T-helper 9 cell (primary cell): ENCODE data around the gene RPS6KA3.
"Not testable (repeated sequence)": the region's sequence is repeated elsewhere in the genome, so short reads cannot be mapped to it uniquely, and the experiment has no call there.

ENCODE experiments used
- DNase-seq: peaks from one replicate; pipeline ENCODE4 v3.0.0-alpha.2; 2020

RPS6KA3 gene

DNA sequence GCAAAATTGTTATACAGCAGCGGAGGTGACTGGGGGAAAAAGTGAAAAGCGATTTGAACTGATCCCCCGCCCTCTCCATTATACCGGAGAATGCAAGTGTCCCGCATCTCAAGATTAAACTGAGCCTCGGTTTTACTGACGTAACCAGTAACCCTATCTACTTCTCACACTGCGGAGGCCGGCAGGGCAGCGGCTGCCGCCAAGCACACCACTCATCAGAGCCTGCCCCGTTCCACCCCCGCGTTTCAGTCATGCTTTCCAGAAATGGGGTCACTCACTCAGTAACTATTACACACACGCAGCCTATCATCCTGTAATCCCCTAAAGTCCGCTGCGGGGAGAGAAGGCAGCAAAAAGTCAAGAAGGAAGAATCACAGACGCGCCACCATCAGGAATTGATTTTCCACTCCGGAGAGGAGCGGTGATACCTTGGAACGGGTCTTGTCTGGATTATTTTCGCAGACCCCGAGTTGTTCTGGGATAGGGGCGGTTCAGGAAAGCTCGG lies 1.4 kb downstream of the RPS6KA3 start:
- peak; percentile 47 for DNase-seq

- DNase-seq = no peak
These were observed 3.2 kb downstream of the RPS6KA3 start for GRCh38 chrX:20263474-20263873.

DNA sequence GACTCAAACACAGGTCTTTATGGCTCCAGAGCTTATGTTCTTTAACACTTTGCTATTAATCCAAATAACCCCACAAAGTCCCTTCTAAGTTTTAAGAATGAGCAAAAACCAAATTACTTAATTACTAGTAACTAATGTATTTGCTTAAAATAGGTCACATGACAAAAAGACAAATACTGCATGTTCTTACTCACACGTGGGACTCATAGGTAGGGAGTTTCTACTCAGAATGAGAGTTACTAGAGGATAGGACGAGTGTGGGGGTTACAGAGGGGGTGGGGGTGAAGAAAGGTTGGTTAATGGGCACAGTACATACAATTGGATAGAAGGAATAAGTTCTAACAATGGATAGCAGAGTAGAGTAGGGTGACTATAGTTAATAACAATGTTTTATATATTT lies 5.8 kb downstream of the RPS6KA3 start:
- no peak for DNase-seq

- no peak for DNase-seq
These were observed 11.9 kb downstream of the RPS6KA3 start for GRCh38 chrX:20254712-20255299.

DNA sequence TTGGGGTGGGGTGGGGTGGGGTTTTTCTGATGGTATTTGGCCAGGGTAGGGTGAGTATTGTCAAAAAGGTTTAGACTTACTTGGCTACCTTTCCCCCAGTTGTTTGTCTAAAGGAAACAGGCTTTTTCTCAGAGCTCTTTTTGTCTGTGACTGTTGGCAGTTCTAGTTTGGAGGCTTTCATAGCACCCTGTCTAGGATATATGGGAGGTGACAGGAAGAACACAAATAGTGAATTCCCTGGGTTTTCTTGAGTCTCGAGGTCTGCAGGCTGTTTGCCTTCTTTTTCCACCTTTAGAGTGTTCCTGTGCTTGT lies 13.5 kb downstream of the RPS6KA3 start:
- no peak for DNase-seq

DNA sequence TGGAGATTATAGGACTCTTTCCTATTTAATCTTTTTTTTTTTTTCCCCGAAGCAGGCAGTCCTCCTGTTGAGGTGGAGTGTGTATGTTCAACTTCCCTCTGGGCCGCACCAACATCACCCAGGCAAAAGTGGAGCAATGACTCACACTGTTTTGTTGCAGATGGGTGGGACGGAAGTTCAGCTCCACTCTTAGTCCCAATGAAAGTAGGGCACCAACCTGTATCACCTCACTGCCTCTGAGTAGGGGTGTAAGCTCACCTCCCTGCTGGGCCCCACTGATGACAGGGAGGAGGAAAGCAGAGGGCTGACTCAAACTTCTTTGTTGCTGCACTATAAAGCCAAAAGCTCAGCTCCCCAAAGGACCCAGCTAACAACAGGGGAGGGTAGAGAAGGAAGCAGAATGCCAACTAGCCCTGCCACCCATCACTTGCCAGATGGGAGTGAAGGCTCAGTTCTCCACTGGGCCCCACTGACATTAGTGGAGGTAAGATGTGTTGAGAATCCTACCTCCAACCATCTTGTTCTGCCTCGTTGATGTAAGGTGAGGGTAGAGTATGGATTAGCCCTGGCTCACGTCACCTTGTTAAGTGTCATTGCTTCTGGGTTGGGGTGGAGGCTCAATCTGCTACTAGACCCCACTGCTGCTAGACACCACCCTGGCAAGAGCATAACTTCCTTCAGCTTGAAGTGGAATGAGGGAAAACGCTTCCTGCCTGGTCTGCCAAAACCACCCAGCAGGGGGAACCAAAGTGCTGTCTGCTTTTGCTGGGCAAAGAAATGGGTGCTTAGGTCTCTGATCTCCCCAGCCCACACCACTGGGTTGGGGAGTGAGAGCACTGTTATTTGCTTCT lies 14.1 kb downstream of the RPS6KA3 start:
- peak; percentile 72 for DNase-seq

- DNase-seq = no peak
These were observed 15.0 kb downstream of the RPS6KA3 start for GRCh38 chrX:20251691-20252090.

- DNase-seq = not testable (repeated sequence)
These were observed 16.6 kb downstream of the RPS6KA3 start for GRCh38 chrX:20250146-20250545.

DNA sequence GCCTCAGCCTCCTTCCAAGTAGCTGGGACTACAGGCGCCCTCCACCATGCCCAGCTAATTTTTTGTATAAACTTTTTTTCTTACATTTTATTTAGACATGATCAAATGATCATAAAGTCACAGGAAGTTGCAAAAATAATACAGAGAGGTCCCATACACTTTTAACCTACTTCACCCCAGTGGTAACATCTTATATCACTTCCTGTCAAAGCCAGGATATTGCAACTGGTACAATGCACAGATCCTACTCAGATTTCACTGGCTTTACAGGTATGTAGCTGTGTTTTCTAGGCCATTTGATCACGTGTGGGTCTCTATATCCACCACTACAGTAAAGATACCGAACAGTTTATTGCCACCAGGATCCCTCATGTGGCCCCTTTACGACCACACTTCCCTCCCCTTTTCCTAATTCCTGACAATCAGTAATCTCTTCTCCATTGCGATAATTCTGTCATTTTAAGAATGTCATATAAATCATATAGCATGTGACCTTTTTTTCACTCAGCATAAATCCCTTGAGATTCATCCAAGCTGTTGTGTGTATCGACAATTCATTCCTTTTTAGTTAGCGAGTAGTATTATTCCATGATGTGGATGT lies 18.0 kb downstream of the RPS6KA3 start:
- DNase-seq = no peak

- DNase-seq = no peak
These were observed 21.8 kb downstream of the RPS6KA3 start for GRCh38 chrX:20244931-20245330.

DNA sequence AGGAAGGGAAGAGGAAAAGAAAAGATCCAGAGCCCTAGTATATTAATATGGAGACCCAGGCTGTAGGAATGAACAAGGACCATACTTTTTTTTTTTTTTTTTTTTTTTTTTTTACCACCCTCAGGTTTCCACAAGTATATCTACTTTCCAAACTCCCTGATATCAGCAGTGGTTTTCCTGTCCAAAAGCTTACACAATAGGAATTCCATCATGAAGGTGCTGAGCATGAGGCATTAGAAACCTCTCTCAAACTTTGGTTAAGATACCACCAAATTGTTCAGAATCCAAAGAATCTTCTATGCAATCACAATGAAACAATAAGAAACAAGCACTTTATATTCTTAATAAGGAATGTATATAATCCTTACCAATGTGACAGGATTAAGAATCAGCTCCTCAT lies 26.5 kb downstream of the RPS6KA3 start:
- DNase-seq = no peak

GRCh38 chrX:20237864-20238263 lies 28.8 kb downstream of the RPS6KA3 start:
- no peak for DNase-seq

- no peak for DNase-seq
These were observed 31.0 kb downstream of the RPS6KA3 start for GRCh38 chrX:20235755-20236154.

DNA sequence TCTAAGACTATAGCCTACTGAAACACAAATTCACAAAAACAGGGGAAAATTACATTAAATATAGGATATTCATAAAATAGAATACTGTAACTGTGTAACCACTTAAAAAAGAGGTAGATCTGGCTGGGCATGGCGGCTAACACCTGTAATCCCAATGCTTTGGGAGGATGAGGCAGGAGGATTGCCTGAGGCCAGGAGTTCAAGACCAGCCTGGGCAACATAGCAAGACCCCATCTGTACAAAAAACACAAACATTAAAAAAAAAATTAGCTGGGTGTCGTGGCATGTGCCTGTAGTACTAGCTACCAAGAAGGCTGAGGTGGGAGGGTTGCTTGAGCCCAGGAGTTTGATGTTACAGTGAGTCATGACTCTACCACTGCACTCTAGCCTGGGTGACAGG lies 33.4 kb downstream of the RPS6KA3 start:
- DNase-seq = no peak

- DNase-seq = no peak
These were observed 35.1 kb downstream of the RPS6KA3 start for GRCh38 chrX:20231598-20231997.

- DNase-seq = no peak
These were observed 36.3 kb downstream of the RPS6KA3 start for GRCh38 chrX:20230406-20230805.

DNA sequence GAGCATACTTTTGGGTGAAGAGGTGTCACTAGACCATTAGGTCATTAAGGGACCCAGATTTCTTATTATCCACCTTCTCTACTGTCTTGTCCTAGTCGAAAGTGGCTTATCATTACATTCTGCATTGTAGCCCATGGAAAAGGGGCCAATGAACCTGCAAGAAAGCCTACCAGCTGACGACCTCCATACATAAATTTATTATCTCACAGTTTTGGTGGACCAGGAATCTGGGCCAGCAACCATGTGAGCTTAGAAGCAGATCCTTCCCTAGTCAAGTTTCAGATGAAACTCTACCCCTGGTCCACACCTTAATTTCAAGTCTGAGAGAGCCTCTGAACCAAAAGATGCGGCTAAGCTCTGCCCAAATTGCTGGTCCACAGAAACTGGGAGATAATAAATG lies 37.6 kb downstream of the RPS6KA3 start:
- no peak for DNase-seq

DNA sequence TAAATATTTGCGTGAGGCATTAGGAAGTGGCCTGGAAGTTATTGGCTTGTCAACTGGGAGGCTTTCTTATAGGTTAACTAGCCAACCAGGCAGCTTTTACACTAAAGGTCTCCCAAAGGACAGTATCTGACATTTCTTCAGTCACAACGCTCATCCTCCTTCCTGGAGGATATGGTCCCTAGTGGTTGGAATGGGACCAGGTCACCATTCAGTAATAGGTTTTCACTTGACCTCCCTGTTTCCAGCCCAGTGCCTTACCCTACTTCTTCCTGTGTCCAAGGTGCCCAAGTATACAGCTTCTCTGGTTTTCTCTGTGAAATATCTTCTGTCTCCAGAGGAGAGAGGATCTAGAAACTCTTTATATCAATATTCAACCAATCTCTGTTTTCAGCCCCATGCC lies 38.5 kb downstream of the RPS6KA3 start:
- no peak for DNase-seq

- no peak for DNase-seq
These were observed 39.6 kb downstream of the RPS6KA3 start for GRCh38 chrX:20227116-20227515.

GRCh38 chrX:20225488-20225833 lies 41.2 kb downstream of the RPS6KA3 start:
- no peak for DNase-seq

DNA sequence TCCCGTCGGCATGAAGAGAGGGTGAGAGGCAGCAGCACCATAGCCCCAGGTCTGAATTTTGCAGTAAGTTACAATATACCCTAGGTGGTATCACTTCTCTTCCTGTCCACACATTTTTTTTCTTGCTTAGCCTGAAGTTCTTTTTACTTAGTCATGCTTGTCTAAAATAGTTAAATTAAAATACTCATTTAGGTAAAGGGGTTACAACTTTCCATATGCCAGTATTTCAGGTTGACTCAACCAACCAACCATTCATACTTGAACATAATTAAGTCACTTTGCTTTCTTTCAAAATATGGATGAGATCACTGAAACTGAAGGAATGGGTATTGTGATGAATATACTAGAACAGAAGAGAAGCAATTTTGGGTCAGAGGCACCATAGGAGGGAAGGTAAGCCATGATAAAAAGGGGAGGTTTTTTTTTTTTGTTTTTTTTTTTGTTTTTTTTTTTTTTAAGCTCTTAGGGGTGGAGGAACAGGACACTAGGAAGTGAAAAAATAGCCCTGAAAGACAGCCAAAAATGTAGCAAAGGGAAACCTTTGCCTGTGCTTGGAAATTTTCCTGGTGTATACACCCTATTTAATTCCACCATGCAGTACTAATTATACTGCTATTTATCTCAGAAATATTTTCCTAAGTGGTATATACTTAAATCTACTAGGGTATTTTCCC lies 41.8 kb downstream of the RPS6KA3 start:
- no peak for DNase-seq

- no peak for DNase-seq
These were observed 44.8 kb downstream of the RPS6KA3 start for GRCh38 chrX:20221902-20222301.

GRCh38 chrX:20218836-20219505 lies 47.7 kb downstream of the RPS6KA3 start:
- no peak for DNase-seq
